ENCODE results near the gene NCKAP5. TPM values are rescaled to one million over a fixed set of nuclear protein-coding genes. Genes with fewer than 3 reads are reported as not detected.

The NCKAP5 gene
- total and polyA plus RNA-seq, 9 of the 15 experiments (the other 6 are each of a cell fraction or from before 2014, with no cell fraction given), result not detected

DNA sequence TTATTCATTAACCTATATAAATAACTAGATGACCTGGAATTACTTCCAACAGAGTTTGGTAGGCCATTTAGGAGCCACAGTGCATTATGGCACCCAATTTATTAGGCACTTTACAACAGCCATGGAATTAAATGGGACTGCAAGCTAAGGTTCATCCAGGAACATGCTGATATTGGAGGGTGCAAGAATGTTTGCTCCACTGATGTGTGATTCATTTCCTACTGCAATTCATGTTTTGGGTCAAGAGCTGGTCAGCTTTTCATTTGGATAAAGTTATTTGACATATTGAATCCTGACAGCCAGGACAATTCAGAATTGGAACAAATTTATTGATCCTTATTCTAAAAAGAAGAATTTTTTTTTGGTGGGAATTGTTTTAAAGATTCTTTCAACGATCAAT lies 886.5 kb downstream of the NCKAP5 start:
- no peaks in the 10 kb centered on the region for H3K36me3 ChIP-seq (ENCODE audit: control insufficient read depth, insufficient read depth, low read length)
- no peaks in the 10 kb centered on the region for H3K79me2 ChIP-seq (ENCODE audit: control insufficient read depth, insufficient read depth, low read length)
- H3K9me1 ChIP-seq (ENCODE audit: control insufficient read depth, insufficient read depth, low read length), result no peaks in the 10 kb centered on the region
- no peaks in the 10 kb centered on the region for H3K9me3 ChIP-seq (replicated peaks; ENCODE audit: control insufficient read depth, insufficient read depth, low read depth, low read length)
- intact Hi-C loops (cut with micrococcal nuclease) (no loop called here), in situ Hi-C loops (cut with MboI) (no loop called here)
- H2AFZ ChIP-seq (ENCODE audit: low read depth, low read length), result no peak overlapping the region
- DNase-seq (ENCODE audit: extremely low read depth in 1 of 4, low spot score in 3 of 4) (no peak), ATAC-seq (no peak), FAIRE-seq (no peak)
- H3K27ac ChIP-seq (ENCODE audit: extremely low read depth, low read depth, low read length), result no peak overlapping the region
- no peaks in the 10 kb centered on the region; the same call in 1 of the 2 replicates for H4K20me1 ChIP-seq (replicated peaks; ENCODE audit: control insufficient read depth, insufficient read depth, low read length)
- ChIA-PET CTCF (ENCODE audit: low intra/inter-chr PET ratio) (no interaction called here), POLR2A (no interaction called here)
- no peak overlapping the region for H3K9ac ChIP-seq (ENCODE audit: insufficient read depth in 1 of 2, low read depth in 2 of 2, low read length in 2 of 2)
- no peaks in the 10 kb centered on the region for H3K27me3 ChIP-seq (ENCODE audit: control insufficient read depth in 2 of 2, insufficient read depth in 2 of 2, low read length in 2 of 2)
- BruUV-seq (replicated peaks), result no TSS peak
- 0% methylated on average over 1 of the region's 1 CpG for WGBS (ENCODE audit: insufficient coverage, low coverage, missing lambda C conversion rate)
- H3K4me1 ChIP-seq (replicated peaks in 1 of 2; ENCODE audit: control insufficient read depth in 2 of 2, insufficient read depth in 2 of 2, low read length in 2 of 2), result no peaks in the 10 kb centered on the region
- no peak overlapping the region for H3K4me3 ChIP-seq
- no peak overlapping the region for H3K4me2 ChIP-seq (ENCODE audit: insufficient read depth, low read length)
- TF ChIP-seq SP1 (CRISPR knock-in tag; IDR thresholded peaks at IDR 0.05), result no peak
- TF ChIP-seq ZNF347 (CRISPR knock-in tag; IDR thresholded peaks at IDR 0.05; ENCODE audit: low read depth), result no peak
- TF ChIP-seq PYGO2 (tag; IDR thresholded peaks at IDR 0.05), result no peak
- no peak for TF ChIP-seq NFIX (CRISPR knock-in tag; IDR thresholded peaks at IDR 0.05; ENCODE audit: low read depth)
- no peak for TF ChIP-seq RBM22 (IDR thresholded peaks at IDR 0.05; ENCODE audit: low read depth, low read length, poor library complexity, severe bottlenecking)
- no peak for TF ChIP-seq CHD4 (IDR thresholded peaks at IDR 0.05; ENCODE audit: insufficient read depth, insufficient replicate concordance, low read depth, low read length, poor library complexity, severe bottlenecking)
- TF ChIP-seq ZNF79 (CRISPR knock-in tag; IDR thresholded peaks at IDR 0.05; ENCODE audit: low read depth), result no peak
- no peak for TF ChIP-seq HNRNPK (IDR thresholded peaks at IDR 0.05; ENCODE audit: low read depth, low read length, poor library complexity, severe bottlenecking)
- TF ChIP-seq CEBPZ (IDR thresholded peaks at IDR 0.05; ENCODE audit: borderline replicate concordance, low read depth, low read length), result no peak
- TF ChIP-seq, protein P1, sequence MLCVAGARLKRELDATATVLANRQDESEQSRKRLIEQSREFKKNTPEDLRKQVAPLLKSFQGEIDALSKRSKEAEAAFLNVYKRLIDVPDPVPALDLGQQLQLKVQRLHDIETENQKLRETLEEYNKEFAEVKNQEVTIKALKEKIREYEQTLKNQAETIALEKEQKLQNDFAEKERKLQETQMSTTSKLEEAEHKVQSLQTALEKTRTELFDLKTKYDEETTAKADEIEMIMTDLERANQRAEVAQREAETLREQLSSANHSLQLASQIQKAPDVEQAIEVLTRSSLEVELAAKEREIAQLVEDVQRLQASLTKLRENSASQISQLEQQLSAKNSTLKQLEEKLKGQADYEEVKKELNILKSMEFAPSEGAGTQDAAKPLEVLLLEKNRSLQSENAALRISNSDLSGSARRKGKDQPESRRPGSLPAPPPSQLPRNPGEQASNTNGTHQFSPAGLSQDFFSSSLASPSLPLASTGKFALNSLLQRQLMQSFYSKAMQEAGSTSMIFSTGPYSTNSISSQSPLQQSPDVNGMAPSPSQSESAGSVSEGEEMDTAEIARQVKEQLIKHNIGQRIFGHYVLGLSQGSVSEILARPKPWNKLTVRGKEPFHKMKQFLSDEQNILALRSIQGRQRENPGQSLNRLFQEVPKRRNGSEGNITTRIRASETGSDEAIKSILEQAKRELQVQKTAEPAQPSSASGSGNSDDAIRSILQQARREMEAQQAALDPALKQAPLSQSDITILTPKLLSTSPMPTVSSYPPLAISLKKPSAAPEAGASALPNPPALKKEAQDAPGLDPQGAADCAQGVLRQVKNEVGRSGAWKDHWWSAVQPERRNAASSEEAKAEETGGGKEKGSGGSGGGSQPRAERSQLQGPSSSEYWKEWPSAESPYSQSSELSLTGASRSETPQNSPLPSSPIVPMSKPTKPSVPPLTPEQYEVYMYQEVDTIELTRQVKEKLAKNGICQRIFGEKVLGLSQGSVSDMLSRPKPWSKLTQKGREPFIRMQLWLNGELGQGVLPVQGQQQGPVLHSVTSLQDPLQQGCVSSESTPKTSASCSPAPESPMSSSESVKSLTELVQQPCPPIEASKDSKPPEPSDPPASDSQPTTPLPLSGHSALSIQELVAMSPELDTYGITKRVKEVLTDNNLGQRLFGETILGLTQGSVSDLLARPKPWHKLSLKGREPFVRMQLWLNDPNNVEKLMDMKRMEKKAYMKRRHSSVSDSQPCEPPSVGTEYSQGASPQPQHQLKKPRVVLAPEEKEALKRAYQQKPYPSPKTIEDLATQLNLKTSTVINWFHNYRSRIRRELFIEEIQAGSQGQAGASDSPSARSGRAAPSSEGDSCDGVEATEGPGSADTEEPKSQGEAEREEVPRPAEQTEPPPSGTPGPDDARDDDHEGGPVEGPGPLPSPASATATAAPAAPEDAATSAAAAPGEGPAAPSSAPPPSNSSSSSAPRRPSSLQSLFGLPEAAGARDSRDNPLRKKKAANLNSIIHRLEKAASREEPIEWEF (CRISPR knock-in tag; IDR thresholded peaks at IDR 0.05), result no peak
- no peak for TF ChIP-seq FOXM1 (IDR thresholded peaks at IDR 0.05; ENCODE audit: low read depth)
- no peak for TF ChIP-seq FOXM1 (CRISPR knock-in tag; IDR thresholded peaks at IDR 0.05; ENCODE audit: low read depth)
- TF ChIP-seq CHD2 (IDR thresholded peaks at IDR 0.05; ENCODE audit: low read depth, low read length), result no peak

Measured in K562 (cell line).